GM12892 (cell line): ENCODE measurements around the gene ASB10.

ENCODE experiments used
- POLR2A ChIP-seq: IDR thresholded peaks from 2 replicates; pipeline ENCODE4 v1.6.1; 2011; ENCODE audit warnings: low read depth, low read length, control low read depth
- POLR2AphosphoS5 ChIP-seq: IDR thresholded peaks from 2 replicates; pipeline ENCODE4 v1.6.1; 2011; ENCODE audit warnings: low read depth, low read length, control low read depth

DNA sequence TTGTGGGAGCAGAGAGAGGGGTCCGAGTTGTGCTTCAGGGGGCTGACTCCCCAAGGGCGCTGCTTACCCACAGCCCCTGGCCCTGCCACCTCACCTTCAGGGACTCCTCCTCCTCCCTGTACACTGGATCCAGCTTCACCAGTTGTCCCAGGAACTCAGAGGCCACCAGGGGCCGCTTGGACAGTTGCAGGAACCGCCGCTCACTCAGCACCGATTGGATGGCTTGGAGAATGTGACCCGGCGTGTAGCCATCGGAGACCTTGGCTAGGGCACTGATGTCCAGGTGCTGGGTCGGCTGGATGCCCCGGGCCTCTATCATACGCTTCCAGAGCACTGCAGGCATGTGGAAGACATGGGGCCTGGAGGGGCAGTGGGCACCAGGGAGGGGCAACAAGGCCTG is 4.5 kb upstream of the ASB10 start:
- TF ChIP-seq POLR2AphosphoS5 (no peak), POLR2A (no peak)
